ENCODE results near the gene POLA2. TPM values are rescaled to one million over a fixed set of nuclear protein-coding genes. Genes with fewer than 3 reads are reported as not detected.

POLA2 gene
- total RNA-seq, 1 experiment from 2014 or later: 47.8 TPM

DNA sequence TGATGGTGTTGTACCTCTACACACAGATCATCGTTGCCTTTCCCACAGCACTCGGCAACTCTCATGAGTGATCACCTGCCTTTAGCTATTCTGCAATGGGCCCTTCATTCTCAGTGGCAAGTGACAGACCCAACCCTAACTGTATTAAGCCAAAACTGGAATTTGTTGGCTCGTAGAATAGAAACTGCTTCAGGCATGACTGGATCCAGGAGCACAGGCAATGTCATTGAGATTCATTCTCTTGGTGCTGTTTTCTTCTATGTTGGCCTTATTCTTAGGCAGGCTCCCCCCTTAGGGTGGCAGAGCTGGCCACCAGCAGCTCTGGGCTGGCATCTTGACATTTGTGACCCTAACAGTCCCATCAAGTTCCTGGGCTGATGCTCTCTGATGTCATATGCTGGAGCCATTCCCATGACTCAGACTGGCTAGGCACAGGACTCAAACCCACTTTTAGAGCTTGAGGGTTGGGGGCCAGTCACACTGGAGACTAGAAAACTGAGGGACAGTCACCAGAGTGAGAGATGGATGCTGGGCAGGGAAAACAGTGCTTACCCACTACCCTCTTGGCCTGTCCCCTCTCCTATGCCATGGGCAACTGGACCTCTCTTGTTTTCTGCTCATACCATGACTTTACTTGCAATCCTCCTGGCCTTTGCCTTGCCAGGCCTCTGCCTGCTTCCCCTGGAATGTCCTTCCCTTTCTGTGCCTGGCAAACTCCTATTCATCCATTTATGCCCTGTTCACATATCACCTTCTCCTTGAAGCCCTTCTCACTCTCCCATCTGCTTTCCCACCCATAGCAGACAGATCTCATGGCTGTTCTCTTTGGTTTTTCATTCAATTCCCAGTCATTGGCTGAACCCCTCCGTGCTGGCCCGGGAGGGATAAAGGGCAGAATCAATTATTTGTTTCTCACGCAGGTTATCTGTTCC lies 45.8 kb downstream of the POLA2 start:
- peak; percentile 55 for DNase-seq (ENCODE audit: low read depth)

DNA sequence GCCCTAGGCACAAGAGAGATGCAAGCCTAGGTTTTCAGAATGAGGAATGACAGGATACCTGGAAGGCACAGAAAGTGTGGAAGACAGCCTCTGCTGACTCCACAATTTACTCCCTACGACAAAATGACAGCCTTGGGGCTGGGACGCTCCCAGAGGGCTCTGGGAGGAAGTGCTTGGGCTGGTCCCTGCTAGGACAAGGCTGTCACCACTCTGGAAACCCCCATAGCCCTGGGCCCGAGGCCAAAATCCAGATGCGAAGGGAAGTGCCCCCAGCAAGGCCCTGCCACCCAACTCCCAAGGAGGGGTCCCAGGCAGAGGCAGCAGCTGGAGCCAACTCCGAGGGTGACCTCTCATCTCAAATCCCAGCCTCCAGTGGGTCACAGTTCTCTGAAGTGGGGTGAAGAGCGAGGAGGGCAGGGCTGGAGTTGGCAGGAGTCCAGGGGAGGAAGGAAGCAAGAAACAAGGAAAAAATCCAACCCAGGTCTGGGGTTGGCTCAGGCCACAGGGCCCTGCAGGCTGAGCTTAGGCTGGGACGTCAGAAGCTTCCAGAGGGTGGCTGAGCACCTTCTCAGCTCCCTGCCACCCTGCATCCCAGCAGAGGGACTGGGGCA lies 46.6 kb downstream of the POLA2 start:
- peak; percentile 45 for DNase-seq (ENCODE audit: low read depth)

DNA sequence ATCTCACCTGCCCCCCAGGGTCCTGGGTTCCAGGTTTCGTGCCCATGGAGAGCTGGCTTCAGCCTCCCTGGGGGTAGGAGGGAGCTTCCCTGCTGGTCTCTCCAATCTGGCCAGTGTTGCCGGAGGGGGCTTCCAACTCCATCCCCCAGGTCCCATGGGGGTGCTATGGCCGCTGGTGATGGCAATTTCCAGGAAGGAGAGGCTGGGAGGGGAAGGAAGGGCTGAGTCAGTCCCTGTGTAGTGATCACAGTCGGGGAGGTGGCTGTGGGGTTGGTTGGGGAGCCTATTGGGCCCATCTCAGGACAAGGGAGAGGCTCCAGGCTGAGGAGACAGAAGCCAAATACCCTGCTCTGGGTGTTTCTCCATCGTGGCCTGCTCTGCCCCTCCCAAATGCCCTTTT lies 47.2 kb downstream of the POLA2 start:
- DNase-seq (ENCODE audit: low read depth): no peak

DNA sequence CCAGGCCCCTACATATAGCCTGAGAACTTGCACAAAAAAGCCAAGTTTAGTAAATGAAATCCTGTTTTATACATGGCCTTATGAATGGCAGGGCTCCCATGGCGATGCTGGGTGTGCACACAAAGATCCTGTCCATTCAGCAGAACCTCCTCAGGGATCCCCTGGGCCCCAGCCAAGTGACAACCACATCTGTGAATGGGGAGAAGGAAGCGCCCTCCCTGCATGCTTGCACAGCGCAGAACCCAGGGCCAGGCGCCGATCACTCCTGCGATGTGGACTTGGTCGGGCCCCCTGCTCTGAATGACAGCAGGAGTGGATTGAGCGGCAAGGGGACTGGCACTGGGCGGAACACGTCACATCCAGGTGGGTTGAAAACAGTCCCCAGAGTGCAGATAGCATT lies 48.5 kb downstream of the POLA2 start:
- no peak for DNase-seq (ENCODE audit: low read depth)

DNA sequence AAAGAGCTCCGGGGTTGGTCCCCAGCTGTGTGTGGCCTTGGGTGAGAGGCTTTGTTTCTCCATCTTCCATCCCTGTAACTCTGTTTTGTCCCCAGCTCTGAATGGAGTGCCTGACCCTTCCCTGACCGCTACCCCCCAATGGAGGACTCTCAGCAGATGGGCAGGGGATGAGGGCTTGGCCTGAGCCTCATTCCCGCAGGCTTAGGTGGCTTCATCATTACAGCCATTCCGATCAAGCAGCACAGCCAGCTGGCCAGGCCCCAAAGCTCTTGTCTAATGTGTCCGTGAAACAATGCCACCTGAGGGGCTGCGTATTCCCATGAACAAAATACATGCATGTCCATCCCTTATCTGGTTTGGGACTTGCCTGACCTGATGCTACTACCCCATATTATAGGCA lies 49.0 kb downstream of the POLA2 start:
- DNase-seq (ENCODE audit: low read depth): no peak

DNA sequence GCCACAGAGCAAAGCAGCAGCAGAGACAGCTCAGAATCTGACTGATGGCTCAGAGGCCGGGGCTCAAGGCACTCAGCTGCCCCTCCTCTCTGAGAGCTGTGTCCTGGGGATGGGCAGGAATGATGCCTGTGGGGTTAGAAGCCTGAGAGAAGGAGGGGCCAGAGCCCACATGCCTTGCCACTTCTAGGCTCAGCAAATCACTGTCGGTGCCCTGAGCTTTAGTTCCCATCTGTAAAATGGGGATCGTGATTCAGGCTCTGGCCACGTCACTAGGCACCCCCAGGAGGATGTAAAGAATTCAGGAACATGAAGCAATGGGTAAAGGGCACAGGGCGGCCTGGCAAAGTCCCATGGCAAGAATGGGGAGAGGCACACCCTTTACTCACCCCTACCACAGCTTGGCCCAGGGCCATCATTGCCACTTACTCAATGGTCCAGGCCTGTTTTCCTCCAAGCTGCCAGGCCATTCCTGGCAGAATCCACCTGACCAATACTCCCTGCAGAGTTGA lies 49.5 kb downstream of the POLA2 start:
- peak; percentile 36 for DNase-seq (ENCODE audit: low read depth)

DNA sequence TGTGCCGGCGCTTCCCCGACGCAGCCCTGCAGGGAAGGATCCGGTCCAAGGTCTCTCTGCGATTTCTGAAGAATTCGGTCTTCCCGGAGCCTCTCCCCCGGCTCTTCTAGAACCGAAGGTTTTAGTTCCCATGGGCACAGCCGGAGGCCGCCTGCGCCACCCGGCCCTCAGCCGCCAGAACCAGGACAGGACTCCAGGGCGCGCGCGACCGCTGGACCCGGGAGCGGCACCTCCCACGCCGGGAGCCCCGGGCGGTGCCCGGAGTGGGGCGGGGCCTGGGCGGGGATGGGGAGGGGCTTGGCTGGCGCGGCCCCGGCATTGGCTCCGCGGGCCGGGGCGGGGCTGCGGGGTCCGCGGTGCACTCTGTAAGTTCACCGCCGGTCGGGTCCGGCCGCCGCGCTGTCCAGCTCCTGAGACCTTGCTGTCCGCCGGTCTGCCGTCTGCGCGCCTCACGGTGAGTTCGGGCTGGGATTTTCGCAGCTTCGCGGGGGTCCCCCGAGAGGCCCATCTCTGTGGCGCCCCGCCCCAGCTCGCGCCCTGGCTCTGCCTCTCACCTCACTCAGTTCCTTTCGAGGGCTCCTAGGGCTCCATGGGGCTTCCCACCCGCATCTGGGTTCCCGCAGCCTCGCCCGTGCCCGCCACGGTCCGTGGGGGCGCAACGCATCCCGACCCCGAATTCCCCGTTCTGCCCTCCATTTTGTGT lies 52.9 kb downstream of the POLA2 start, which contains the start of gene CDC42EP2:
Gene CDC42EP2 (plus strand): TSS at position 366 of the 703 bp plus-strand sequence. CDS start 6,033 bp downstream, outside the sequence.
- peak; percentile 80 for DNase-seq (ENCODE audit: low read depth)

DNA sequence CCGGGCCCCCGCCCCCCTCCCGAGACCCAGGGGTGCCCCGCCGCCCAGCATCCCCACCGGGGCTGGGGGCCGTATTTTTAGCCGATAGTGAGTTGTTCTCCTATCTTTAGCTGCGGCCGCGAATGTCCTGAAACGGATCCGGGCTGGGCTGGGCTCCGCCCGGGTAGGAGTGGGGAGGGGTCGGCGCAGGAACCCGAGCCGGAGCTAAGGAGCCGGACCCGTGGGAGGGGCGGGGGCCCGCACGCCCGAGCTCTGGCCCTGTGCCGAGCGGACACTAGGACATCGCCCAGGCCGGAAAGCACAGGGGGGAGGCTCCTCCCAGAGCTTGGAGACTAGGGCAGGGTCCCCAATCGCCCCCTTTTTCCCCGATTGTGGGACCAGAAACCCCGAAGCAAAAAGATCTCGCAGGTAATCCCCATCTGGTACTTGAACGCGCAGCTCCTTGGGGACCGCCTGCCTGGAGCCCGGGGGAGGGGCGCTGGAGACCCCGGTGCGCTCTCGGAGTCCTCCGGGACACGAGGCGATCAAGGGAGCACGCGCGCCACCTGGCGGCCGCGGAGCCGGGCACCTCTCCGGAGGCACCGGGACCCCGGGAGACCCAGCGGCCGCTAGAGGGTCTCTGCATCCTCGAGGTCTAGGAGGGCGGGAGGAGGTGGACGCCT lies 53.6 kb downstream of the POLA2 start:
- peak; percentile 67 for DNase-seq (ENCODE audit: low read depth)

DNA sequence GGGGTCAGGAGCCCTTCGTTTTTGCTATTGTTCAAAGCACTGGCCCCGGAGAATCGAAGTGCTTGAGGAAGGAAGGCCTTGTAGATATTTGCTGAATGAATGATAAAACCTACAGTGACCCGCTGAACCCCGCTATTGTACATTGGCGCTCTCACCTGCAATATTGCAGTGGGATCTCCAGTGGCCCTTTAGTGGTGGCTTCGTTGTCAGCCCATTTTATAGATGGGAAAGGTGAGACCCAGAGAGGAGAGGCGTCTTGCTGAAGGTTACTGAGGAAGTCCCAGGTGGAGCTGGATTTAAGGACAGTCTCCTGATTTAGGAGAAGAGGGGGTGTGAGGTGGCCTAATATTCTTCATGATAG lies 54.1 kb downstream of the POLA2 start:
- DNase-seq (ENCODE audit: low read depth): no peak

DNA sequence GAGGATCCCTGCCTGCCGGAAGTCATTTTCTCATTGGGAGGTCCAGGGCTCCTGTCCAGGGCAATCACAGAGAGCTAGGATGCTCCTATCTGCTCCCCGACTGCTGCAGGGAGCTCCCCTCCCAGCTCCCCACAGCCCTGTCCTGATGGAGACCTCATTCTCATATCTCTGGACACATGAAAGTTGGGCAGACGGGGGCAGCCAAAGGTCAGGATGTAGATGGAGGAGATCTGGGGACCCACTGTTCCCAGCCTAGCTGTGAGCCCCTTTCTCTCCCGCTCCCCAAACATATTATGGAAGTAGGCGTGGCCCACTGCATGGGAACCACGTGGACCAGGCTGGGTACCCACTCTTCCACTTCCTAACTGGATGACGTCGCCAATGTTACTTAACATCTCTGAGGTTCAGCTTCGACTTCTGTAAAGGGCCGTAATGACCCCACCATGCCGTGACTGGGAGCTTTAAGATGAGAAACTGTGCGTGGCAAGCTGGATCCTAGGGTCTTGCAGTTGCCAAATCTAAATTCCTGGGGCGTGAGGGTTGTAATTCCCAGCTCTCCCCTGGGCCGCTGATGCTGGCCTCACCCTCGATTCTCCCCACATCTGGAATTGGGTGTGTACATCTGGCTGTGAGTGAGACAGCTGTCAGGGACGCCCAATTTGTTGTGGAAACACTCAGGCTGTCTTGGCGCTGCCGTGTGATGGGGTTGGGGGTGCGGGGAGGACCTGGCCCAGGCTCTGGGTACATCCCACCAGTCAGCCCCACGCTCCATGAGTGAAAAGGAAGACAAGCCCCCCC lies 54.7 kb downstream of the POLA2 start:
- no peak for DNase-seq (ENCODE audit: low read depth)

DNA sequence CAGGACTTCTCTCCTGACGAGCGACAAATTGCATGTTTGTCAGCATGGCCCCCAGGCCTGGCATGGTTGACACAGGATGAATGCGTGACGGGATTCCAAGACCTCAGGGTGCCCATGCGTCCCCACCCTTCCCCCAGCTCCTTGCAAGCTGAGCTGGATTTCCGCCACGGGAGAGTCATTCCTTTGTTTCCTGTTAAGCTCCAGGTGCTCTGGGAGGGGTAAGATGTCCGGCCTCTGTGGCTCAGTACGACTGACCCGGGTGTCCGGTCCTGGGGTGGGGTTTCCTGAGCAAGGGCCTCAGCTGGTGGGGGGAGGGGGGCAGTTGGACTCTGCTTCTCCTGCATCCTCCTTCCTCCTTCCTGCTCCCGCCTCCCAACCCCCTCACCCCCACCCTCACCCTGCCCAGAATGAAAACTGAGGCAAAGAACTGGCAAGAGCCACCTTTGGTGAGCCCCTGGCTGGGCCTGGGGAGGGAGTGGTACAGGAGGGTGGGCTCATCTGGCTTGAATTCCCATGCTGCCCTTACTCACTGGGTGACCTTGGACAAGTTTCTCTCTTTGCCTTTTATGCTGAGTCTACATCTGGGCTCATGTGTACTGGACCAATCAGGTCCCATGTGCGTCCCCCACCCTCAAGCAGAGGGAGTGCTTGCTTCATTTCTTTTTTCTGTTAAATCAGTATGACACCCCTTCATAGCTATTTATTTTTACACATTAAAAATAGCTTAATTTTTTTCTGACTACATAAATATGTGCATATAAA lies 55.4 kb downstream of the POLA2 start:
- peak; percentile 58 for DNase-seq (ENCODE audit: low read depth)

DNA sequence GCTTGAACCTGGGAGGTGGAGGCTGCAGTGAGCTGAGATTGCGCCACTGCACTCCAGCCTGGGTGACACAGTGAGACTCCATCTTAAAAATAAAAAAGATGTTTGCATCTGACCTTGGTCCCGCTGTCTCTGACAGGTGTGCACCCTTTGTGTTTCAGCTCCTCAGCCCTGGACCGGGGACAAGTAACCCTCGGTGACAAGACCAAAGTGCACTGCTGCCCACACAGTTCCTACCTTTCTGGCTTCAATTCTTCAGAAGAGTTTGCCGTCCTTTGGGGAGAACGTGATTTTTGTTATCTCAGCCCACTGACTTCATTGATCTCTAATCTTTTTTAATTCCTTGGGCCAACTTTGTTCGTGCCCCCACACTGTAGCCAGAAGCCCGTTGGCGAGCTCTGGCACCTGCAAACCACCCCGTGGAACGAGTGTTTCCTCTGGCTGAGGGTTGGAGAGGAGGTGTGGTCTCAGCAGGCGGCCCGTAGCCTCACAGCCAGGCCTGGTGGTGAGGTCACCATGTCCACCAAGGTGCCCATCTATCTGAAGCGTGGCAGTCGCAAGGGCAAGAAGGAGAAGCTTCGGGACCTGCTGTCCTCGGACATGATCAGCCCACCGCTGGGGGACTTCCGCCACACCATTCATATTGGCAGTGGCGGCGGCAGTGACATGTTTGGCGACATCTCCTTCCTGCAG lies 58.8 kb downstream of the POLA2 start:
- DNase-seq (ENCODE audit: low read depth): no peak

DNA sequence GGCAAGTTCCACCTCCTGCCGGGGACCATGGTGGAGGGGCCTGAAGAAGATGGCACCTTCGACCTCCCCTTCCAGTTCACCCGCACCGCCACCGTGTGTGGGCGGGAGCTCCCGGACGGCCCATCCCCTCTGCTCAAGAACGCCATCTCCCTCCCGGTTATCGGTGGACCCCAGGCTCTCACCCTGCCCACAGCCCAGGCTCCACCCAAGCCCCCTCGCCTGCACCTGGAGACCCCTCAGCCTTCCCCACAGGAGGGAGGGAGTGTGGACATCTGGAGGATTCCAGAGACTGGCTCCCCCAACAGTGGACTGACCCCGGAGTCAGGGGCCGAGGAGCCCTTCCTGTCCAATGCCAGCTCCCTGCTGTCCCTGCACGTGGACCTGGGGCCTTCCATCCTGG lies 59.3 kb downstream of the POLA2 start:
- no peak for DNase-seq (ENCODE audit: low read depth)

DNA sequence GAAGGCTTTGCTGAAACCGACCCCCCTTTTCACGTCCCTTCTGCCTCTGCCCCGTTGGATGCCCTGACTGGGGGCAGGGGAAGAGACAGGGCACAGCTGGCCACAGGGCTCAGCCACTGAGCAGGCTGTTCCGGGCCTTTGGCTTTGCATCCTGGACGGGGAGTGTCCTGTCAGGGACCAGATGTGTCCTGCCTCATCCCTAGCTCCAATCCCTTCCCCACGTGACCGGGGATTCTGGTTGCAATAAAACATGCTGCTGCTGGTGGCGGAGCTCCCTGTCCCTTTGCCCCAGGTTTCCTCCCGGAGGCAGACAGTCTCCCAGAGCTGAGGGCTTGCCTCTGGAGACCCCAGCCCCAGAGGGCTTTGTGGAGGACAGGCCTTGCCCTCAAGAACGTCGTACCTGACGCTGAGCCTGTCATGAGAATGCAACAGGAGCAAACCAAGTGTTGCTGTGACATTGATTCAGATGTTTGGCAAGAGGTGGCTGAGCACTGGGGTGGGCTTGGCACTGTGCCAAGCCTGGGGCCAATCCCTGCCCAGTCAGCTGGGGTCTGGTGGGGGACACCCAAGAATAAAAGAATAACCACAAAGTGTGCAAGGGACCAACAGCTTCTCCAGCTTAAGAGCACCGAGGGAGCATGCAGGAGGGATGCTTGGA lies 60.2 kb downstream of the POLA2 start:
- no peak for DNase-seq (ENCODE audit: low read depth)

DNA sequence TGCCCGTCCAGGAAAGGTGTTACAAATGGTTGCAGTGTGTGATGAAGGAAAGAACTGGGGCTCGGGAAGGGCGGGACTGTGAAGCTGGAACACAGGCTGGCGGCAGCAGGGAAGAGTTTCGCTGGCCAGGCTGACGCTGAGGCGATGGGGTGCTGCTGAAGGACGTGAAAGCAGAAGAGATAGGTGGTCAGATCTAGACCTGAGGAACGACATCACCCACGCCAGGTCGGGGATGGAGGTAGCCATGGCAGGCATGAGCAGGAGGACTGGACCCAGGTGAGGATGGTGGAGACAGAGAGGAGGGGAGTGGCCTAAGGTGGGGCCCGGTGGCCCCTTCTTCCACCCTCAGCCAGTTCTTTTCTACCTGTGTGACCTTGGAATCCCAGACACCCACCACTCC lies 62.1 kb downstream of the POLA2 start:
- no peak for DNase-seq (ENCODE audit: low read depth)

DNA sequence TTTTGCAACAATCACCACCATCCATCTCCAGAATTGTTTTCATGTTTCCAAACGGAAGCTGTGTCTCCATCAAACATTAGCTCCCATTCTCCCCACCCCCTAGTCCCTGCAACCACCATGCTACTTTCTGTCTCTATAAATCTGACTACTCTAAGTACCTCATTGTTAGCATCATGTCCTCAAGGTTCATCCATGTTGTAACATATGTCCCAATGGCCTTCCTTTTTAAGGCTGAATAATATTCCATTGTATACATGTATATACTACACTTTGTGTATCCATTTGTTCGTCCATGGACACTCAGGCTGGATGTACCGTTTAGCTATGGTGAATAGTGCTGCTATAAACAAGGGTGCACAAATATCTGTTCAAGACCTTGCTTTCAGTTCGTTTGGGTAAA lies 63.7 kb downstream of the POLA2 start:
- DNase-seq (ENCODE audit: low read depth): no peak

DNA sequence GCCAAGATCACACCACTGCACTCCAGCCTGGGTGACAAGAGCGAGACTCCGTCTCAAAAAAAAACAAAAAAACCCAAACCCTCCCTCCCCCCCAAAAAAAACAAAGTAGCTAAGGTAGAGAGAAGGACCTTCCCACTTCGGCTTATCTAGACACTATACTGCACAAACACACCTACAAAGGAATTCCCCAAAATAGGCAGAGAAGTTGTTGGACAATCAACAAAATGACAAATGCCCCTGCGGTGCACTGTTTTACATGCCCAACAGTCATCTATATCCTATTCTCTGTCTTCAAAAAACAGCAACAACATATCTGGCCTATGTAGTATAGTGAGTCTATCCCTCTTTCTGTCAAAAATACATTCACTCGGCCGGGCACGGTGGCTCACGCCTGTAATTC lies 65.3 kb downstream of the POLA2 start:
- no peak for DNase-seq (ENCODE audit: low read depth)

DNA sequence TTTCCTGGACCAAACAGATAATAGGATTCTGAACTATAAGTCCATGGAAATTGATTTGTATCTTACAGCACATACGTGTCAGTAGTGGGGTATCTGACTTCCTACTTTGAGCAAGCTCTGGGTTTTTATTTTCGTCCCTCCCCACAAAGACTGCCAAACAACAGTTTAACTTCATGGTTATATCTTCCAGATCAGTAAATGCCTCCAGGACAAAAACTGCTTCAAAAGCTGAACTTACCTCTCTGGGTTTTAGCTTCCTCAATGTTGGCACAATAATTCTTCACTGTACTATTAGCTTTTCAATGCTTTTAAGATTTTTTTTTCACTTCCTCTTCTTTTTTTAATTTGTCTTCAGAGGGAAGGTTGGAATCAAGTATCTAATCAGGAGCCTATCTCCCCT lies 67.7 kb downstream of the POLA2 start:
- no peak for DNase-seq (ENCODE audit: low read depth)

DNA sequence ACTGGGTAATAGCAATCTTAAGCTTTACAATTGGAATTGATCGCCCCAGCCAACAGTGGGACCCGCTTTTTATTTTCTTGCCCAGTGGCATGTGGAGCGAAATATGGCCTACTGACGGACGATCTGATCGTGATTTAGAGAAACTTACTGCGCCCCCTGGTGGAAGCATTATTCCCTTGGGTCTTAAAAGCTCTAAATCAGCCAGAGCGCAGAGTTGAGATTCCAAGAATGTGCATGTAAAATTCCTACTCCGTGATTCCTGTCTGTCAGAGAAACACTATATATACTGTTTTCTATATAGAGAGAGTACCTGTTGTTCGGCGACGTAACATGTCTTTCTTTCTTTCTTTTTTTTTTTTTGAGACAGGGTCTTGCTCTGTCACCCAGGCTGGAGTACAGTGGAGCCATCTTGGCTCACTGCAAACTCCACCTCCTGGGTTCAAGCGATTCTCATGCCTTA lies 68.2 kb downstream of the POLA2 start:
- DNase-seq (ENCODE audit: low read depth): peak; percentile 84
